ENCODE results near the gene JAK1. TPM values are rescaled to one million over a fixed set of nuclear protein-coding genes. Genes with fewer than 3 reads are reported as not detected.
"Not testable (repeated sequence)": the region's sequence is repeated elsewhere in the genome, so short reads cannot be mapped to it uniquely, and the experiment has no call there.

Gene JAK1
- total RNA-seq, 1 donor from 2014 or later, result 125 TPM

DNA sequence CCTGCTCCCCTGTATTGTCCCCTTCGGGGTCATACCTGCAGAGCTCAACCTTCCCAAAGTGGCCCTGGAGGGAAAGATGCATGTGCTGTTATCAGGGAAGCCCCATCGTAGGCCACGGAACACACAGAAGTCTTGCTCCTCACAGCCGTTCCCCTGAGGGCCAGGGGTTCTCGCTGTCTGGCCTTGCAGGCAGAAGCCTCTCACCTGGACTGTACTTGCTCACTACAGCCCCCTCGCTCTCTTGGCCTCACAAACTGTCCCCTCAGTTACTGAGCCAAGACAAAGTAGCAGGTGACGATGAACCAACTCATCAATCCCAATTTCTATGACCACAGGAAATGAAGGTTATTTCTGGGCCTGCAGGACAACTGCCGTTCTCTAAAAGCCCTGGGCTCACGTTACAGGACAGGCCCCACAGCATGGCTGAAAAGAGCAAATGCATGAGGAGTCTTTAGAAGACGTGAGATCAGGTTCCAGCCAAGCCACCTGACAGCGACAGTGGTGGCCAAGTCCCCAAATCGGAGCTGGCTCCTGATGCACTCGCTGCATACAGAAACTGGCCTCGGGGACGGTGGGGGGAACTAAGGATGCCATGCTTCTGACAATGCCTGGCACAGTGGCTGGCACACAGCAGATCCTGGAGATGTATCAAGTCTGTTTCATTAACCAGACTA, 126.5 kb downstream of the JAK1 start:
- no peak for DNase-seq (ENCODE audit: low read depth in 2 of 2)

DNA sequence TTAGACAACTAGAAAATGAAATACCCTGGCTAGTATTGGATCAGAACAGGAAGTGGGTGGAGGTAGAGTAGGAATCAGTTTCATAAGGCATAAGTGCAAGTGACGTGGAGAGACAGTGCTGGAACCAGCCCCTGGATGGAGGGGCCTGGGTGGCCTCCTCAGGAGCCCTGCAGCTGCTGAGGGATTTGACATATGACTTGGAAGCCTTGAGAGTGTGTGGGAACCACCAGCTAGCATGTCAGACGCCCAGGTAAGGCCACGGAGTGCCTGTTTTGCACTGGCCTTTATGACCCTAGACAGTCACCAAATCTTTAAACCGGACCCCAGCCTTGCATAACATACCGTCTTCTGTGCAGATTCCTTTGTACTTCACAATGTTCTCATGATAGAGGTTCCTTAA, 127.1 kb downstream of the JAK1 start:
- no peak for DNase-seq (ENCODE audit: low read depth in 2 of 2)

DNA sequence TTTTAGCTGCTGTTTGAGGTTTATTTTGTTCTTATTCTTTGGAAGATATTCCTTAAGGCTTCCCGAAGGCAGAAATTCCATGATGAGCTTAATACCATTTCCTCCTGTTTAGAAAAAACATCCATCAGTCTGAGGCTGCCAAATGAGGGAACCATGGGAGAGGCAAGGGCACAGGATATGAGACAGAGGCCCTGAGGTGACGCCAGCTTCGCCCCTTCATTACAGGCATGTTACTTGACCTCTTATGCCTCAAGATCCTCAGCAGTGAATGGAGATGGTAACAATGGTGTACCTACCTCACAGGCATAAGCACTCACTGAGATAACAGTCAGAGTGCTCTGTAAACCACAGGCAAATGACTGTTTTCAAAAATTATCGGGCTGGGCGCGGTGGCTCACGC, 127.9 kb downstream of the JAK1 start:
- peak; percentile 20 to 96 for DNase-seq (ENCODE audit: low read depth in 2 of 2)

DNA sequence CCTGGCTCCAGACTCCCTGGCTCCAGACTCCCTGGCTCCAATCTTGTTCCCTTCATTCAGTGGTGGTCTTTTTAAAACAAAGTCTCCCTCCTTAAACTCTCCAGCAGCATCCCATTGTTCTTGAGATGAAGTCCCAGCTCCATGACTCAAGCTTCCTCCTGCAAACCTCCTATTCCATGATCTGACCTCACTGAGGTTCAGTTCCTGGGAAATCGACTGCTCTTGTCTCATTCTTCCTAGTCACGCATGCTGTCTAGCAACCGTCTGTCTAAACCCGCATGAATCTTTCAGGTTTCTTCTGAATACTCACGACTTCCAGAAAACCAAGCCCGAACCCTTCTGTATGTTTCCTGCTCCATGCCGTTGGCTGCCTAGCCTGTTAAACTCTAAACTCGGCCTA, 129.5 kb downstream of the JAK1 start:
- DNase-seq (ENCODE audit: low read depth in 2 of 2), result peak in 1 of 2 donors; percentile 97

DNA sequence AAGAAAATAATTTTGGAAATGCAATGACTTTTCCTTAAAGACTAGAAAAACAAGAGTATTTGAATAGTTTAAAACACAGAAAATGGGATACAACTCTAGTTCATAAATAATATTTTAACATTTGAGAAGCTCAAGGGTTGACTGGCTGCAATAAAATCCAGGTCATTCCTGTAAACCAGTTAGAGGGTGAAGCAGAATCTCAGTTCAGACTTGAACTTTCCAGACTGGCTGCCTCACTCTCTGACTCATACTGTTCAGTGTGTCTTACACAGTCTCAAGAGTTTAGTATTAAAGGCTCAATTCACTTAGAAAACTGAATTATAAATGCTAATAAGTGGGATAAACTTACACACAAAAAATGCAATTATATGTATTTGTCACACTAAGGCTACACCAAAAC, 131.6 kb downstream of the JAK1 start:
- DNase-seq (ENCODE audit: low read depth in 2 of 2), result peak in 1 of 2 donors; percentile 75

DNA sequence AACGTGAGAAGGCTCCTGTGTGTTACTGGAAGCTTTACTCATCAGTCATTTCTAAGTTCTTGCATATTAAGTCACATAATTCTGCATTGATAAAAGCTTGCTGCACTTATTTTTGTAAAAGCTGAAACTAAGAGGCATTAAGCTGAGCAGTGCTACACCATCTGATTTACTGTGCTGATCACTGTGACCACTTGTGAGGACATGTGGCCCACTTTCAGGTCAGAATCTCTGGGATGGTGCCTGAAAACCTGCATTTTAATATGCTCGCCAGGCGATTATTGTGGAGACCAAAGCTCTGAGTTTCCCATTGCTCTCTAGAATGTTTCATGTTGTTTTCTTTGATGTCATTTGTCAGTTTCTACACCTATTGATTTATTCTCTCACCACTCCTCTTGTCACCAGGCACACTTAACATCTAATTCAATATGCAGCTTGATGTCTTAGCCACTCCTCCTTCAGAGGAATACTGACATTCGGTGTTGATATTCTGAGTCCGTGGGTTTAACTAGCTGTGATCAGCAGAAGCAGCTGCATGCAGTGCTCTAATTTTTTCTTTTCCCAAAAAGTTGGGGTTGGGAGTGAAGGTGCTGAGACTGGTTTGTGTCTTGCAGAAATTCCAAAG, 136.2 kb downstream of the JAK1 start:
- no peak for DNase-seq (ENCODE audit: low read depth in 2 of 2)

DNA sequence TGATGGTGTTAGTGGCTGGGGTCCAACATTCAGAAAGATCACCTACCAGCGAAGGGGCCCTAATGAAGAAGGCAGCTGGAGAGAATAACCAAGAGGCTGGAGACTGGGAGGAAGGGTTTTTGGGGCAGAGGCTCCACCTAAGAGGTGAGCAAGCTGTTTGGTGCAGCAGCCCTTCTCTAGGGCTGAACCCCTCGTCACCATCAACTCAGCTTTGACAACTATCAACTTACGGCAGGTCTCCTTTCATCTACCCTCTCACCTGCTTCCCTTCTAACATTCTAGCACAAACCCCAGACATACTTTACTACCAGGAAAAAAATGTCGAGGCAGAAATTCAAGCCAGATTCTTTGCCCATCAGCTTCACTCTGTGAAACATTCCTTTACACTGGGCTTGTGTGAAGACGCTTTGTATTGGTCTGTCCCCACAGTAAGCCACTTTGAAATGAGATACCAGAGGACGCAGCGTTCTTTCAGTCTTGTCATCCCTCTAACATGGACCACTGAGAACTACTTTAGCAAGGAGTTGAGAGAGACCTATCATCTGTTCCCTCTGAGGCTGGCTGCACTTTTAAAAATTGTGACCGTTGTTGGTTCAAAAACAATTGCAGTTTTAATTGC, 136.8 kb downstream of the JAK1 start:
- DNase-seq (ENCODE audit: low read depth in 2 of 2), result no peak

DNA sequence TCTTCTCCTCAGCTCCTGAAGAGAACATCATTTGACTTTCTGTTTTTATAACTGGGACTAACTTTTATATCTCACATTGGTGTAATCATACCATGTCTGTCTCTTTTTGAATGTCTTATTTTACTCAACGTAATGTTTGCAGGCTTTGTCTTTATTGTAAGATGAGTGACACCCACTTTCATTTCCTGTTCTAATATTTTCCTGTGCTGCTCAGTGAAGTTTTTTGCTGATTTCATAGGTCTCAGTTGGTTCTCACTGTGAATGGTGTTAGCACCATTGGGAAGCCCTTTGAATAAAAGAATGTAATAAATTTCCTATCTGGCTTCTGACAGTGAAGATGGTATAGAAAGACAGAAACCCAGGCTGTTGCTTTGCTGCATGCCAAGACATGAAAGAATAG, 137.5 kb downstream of the JAK1 start:
- peak; percentile 29 to 47 for DNase-seq (ENCODE audit: low read depth in 2 of 2)

DNA sequence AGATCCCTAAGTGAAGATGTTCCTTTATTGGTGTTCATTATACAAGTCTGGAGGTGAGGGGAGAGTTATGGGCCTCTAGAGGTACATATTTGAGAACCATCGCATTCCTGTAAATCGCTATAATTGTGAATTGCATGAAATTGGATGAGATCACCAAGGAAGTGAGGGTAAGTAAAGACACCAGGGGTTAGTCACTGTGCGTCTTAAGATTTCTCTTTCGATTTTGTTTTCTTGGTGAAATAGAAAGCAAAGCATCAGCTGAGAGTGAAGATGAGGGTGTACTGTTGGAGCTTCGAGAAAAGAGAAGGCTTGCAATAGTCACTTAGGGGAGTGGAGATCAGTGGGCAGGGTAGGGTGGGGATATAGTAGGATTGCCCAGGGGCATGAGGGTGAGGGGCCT, 139.4 kb downstream of the JAK1 start:
- peak in 1 of 2 donors; percentile 65 for DNase-seq (ENCODE audit: low read depth in 2 of 2)

DNA sequence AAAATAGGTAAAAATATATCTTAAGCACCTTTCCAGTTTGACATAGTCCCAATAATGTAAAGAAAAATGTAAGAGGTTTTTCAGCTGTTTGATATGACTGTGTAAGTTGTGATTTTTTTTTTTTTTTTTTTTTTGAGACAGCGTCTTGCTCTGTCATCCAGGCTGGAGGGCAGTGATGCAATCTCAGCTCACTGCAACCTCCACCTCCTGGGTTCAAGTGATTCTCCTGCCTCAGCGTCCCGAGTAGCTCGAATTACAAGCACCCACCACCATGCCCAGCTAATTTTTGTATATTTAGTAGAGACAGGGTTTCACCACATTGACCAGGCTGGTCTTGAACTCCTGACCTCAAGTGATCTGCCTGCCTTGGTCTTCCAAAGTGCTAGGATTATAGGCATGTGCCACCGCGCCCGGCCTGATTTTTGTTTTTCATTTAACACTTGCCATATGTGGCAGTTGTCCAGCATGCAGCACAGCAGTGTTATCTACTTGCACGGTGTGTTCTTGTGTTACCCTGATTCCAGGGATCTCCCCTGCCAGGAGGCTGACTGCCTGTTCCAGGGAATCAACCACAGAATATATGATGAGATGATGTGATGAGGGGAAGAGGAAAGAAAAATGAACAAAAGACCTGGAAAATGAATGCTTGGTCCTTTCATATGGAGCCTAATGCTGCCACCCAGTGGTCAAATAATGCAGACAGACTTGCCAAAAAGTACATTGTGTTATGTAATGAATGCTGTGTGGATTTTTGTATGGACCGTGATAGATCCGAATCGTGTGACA, 142.5 kb downstream of the JAK1 start:
- peak; percentile 80 to 88 for DNase-seq (ENCODE audit: low read depth in 2 of 2)

DNA sequence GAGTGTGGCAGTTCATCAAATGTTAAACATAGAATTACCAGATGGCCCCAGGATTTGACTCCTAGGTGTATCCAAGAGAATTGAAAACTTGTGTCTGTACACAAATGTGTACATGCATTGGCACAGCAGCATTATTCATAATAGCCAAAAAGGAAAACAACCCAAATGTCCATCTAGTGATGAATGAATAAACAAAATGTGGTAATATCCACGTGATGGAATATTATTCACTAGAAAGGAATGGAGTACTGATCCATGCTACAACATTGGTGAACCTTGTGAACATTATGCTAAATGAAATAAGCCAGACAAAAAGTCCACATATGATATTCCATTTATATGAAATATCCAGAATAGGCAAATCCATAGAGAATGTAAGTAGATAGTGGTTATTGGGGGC, 143.7 kb downstream of the JAK1 start:
- DNase-seq (ENCODE audit: low read depth in 2 of 2), result peak in 1 of 2 donors; percentile 29

DNA sequence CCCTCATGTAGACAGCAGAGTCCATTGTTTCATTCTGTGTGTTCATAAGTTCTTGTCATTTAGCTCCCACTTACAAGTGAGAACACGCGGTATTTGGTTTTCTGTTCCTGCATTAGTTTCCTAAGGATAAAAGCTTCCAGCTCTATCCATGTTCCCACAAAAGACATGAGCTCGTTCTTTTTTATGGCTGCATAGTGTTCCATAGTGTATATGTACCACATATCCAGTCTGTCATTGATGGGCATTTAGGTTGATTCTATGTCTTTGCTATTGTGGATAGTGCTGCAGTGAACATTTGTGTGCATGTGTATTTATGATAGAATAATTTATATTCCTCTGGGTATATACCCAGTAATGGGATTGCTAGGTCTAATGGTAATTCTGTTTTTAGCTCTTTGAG, 145.8 kb downstream of the JAK1 start:
- DNase-seq (ENCODE audit: low read depth in 2 of 2), result not testable (repeated sequence)

DNA sequence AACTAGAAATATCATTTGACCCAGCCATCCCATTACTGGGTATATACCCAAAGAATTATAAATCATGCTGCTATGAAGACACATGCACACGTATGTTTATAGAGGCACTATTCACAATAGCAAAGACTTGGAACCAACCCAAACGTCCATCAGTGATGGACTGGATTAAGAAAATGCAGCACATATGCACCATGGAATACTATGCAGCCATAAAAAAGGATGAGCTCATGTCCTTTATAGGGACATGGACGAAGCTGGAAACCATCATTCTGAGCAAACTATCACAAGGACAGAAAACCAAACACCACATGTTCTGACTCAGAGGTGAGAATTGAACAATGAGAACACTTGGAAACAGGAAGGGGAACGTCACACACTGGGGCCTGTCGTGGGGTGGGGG, 149.0 kb downstream of the JAK1 start:
- DNase-seq (ENCODE audit: low read depth in 2 of 2), result not testable (repeated sequence)

DNA sequence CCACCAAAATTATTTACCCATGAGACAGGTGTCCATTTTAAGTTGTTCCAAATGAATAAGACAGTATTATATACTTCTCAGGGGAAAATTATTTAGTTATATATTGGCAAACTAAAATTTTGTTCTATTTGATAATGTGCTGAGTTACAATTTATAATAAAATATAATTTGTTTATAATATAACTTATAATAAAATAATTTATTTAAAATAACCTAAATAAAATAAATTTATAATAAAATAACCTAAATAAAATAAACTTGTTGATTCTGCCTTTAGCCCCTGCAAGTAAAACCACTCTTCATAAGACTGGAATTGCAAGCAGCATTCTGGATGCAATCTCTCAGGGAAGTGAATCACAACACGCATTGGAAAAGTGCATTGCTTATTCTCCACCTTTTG, 151.9 kb downstream of the JAK1 start:
- no peak for DNase-seq (ENCODE audit: low read depth in 2 of 2)

DNA sequence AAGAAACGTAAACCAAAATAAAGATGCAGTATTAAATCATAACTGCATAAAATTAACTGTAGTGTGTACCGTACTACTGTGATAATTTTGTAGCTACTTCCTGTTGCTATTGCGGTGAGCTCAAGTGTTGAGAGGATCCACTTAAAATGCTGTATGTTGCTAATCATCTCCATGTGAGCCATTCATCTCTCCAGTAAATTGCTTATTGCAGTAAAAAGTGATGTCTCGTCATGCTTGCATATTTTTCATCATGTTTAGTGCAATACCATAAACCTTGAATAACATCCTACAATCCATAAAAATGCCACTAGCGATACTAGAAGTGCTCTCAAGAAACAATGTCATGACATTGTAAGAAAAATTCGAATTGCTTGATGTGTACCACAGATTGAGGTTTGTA, 155.2 kb downstream of the JAK1 start:
- no peak for DNase-seq (ENCODE audit: low read depth in 2 of 2)

DNA sequence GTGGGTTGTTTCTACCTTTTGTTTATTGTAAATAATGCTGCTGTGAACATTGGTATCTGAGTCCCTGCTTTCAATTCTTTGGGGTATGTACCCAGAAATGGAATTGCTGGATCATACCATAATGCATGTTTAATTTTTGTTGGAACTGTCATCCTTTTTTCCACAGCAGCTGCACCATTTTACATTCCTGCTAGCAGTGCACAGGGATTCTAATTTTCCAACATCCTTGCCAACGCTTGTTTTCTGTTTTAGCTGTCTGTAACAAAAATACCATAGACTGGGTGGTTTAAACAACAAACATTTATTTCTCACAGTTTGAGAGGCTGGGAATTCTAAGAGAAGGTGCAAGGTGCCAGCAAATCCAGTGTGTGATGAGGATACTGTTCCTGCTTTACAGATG, 156.3 kb downstream of the JAK1 start:
- DNase-seq (ENCODE audit: low read depth in 2 of 2), result peak in 1 of 2 donors; percentile 41

DNA sequence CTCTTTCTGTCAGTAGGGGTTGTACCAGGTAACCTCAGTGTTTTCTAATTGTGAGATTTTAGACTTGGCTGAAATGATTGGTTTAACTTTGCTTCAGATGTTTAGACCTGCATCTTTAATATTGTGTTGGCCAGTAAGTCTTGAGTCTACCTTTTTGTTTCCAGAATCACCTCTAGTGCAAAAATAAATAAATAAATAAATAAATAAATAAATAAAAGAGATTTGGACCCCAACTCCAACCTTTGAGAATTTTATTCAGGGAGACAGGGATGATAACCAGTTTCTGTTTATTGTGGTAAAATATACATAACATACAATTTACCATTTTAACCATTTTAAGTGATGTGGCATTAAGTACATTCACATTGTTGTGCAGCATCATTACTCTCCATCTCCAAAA, 157.0 kb downstream of the JAK1 start:
- no peak for DNase-seq (ENCODE audit: low read depth in 2 of 2)

DNA sequence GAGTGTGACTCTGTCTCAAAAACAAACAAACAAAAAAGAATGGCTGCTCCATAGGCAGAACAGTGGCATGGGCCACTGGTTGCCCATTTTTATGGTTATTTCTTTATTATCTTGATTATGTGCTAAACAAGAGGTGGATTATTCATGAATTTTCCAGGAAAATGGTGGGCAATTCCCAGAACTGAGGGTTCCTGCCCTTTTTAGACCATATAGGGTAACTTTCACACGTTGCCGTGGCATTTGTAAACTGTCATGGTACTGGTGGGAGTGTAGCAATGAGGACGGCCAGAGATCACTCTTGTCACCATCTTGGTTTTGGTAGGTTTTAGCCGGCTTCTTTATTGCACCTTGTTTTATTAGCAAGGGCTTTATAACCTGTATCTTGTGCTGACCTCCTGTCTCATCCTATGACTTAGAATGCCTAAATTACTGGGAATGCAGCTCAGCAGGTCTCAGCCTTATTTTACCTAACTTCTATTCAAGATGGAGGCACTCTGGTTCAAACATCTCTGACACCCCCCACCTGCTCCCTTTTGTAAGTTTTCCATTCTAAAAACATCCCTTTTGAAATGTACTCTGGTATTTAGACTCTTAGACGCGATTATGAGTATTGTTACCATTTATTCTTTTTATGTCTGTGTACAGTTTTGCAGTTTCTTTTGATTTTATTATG, 164.4 kb downstream of the JAK1 start:
- no peak for DNase-seq (ENCODE audit: low read depth in 2 of 2)

DNA sequence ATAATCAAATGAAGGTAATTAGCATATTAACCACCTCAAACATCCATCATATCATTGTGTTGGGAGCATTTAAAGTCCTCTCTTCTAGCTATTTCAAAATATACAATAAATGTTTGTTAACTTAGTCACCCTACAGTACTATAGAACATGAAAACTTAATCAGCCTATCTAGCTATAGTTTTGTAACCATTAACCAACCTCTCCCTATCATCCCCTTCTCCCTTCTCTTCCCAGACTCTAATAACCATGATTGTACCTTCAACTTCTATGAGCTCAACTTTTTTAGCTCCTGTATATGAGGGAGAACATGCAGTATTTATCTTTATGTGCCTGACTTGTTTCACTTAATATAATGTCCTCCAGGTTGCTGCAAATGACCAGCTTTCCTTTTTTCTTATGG, 167.5 kb downstream of the JAK1 start:
- DNase-seq (ENCODE audit: low read depth in 2 of 2), result no peak

DNA sequence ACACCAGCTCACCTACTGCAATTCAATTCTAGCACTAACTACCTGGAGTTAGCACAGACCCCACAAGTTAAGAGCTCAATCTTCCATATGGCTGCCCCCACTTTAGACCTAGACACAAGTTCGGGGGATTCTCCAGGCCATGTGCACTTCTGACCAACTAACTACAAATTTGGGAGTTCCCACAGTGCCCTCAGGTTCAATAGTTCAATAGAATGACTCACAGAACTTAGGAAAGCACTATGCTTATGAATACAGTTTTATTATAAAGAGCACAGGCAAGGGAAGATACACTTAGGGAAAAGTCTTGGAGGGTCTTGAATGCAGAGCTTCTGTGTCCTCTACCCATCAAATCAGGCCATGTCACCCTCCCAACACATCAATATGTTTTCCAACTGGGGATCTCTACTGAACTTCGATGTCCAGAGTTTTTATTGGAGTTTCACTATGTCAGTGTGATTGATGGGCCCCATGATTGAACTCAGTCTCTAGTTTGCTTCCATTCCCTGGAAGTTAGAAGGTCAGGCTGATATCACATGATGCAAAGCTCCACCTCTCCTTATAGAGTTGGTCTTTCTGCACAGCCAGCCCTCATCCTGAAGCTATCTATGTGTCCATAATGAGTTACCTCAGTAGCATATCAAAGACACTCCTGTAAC, 175.4 kb downstream of the JAK1 start:
- DNase-seq (ENCODE audit: low read depth in 2 of 2), result no peak
